ENCODE measurements around the gene MEAK7.

MEAK7 gene

GRCh38 chr16:84465154-84465553, 39.3 kb downstream of the MEAK7 start:
- DNase-seq (ENCODE audit: low spot score) = no peak

DNA sequence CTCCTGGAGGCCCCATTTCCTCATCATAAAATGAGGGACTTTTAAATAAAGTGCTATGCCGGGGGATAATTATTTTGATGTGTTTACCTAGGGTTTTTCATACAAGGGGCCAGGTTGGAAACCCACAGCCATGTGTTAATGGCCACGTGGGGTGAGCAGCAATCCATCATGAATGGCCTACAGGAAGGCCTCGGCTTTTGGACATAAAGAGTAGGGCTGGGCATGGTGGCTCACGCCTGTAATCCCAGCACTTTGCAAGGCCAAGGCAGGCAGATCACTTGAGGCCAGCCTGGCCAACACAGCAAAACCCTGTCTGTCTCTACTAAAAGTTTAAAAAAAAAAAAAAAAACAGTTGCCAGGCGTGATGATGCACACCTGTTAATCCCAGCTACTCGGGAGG, 40.3 kb downstream of the MEAK7 start:
- no peak for DNase-seq (ENCODE audit: low spot score)

- no peak for DNase-seq (ENCODE audit: low spot score)
Measured at GRCh38 chr16:84463221-84463620, 41.2 kb downstream of the MEAK7 start.

DNA sequence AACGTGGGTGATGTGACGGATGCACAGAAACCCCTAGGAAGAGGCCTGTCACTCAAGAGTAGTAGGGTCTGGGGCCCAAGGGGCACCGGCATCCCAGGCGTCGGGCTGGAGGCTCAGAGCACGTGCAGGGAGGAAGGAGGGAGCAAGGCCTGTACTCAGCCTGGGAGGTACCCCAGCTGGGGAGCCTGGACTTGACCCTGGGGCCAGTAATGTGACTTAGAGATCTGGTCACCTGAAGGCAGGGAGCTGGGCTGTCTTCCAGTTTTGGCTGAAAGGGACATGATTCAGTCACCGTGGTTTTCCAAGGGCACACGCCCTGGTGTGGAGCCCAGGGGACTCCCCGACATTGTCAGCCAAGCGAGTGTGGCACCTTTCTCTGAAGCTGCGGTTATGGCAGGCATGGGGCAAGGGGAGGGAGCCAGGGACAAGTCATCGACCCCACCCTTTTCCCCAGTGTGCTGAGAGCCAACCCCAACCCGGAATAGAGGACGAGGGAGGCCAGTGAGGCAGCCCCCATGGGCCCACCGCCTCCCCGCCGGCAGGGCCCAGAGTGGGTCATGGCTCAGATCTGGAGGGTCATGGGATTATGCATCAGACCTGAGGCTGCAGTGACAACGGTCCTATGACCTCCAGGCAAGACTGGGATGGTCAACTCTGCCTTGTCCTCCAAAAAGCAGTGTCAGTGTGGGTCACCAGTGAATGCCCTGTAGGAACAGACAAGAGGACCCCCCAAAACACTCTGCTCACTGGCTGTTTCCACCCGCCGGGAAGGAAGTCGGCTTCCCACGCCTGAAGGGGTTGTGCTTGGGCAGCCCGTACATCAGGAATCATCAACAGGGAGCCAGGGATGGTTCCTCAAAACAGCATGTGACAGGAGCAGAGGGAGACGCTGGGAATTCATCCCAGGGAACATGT, 41.9 kb downstream of the MEAK7 start:
- DNase-seq (ENCODE audit: low spot score) = no peak

GRCh38 chr16:84461413-84462295, 42.8 kb downstream of the MEAK7 start:
- DNase-seq (ENCODE audit: low spot score) = no peak

- DNase-seq (ENCODE audit: low spot score) = no peak
Measured at GRCh38 chr16:84461029-84461412, 43.4 kb downstream of the MEAK7 start.

DNA sequence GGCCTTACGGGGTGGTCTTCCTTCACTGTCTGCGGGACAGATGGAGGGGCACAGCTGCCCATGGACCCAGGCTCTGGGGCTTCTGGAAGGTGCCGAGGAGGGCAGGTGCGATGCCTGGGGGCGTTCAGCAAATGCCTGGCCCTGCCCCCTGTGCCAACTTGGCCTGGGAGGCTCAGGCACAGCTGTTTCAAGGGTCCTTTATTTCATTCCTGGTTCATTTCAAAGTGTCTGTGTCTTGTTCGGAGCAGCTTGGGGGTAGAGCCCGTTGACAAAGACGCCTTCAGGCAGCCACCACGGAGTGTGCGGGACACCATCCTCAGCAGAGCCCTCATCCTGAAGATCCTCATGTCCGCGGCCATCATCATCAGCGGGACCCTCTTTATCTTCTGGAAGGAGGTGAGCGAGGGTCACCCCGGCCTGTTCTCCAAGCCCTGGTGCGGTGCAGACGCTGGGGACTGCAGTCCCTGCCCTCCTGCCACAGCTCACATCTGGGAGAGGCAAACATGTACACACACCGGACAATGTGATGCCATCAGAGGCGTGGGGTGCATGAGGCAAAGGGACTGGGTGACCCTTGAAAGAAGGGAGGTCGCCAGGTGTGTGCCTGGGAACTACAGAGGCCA, 43.9 kb downstream of the MEAK7 start:
- DNase-seq (ENCODE audit: low spot score) = no peak

GRCh38 chr16:84459941-84460405, 44.5 kb downstream of the MEAK7 start:
- DNase-seq (ENCODE audit: low spot score) = no peak

GRCh38 chr16:84459533-84459894, 44.9 kb downstream of the MEAK7 start:
- no peak for DNase-seq (ENCODE audit: low spot score)

GRCh38 chr16:84458606-84459532, 45.6 kb downstream of the MEAK7 start:
- no peak for DNase-seq (ENCODE audit: low spot score)

DNA sequence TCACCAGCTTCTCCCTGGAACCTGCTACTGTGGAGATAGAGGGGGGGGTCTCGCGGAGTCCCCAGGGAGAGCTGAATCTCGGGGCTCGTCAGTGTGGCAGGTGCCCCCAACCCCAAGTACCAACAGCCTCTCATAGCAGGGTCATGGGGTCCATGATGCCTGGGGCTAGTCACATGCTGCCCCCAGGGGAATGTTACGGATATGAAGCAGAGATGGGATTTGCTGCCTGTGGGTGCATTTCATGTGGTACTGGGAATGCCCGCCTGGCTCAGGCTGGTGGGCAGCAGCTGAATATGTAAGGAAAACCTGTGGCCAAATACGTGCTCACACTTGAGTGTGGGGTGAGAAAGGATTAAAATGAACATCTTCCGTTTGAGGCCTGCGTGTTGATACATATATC, 49.4 kb downstream of the MEAK7 start:
- DNase-seq (ENCODE audit: low spot score) = no peak
